Fibroblast of lung (primary cell): ENCODE results near the gene RIMKLA.

Experiments used
- CTCF ChIP-seq, 2 donors: IDR thresholded peaks in 1 of 2; conservative IDR thresholded peaks in 1 of 2; 1 replicate in 1 of 2; 2 replicates in 1 of 2; pipeline ENCODE4 v1.5.1; 2011 to 2012; ENCODE audit warnings: low read length in 2 of 2, control low read depth in 1 of 2, inconsistent platforms in 1 of 2, low read depth in 1 of 2, mild to moderate bottlenecking in 1 of 2
- EZH2 ChIP-seq: IDR thresholded peaks from 2 replicates; pipeline ENCODE4 v1.5.1; 2012; ENCODE audit warnings: low read length, control low read depth, mild to moderate bottlenecking; ENCODE audit errors: missing control alignments

GRCh38 chr1:42422737-42423136 lies 42.1 kb downstream of the RIMKLA start:
- no peak for TF ChIP-seq EZH2
- TF ChIP-seq CTCF (conservative IDR thresholded peaks at IDR 0.05 in 1 of 2, IDR thresholded peaks at IDR 0.05 in 1 of 2; ENCODE audit: low read depth in 1 of 2, low read length in 2 of 2): no peak
